Mesenchymal stem cell (in vitro differentiated cells and primary cell): ENCODE measurements around the gene TMEM236.

Experiments used
- DNase-seq: peaks from one replicate; pipeline ENCODE4 v3.0.0-alpha.2; 2013
- H2AFZ ChIP-seq: one replicate; pipeline ENCODE4 v1.6.1; 2013; ENCODE audit warnings: low read depth, mild to moderate bottlenecking, control low read depth, inconsistent platforms, low read length, moderate library complexity
- H2AK5ac ChIP-seq: 2 replicates; pipeline ENCODE4 v1.6.1; 2013; ENCODE audit warnings: low read length, moderate library complexity, mild to moderate bottlenecking, inconsistent platforms; ENCODE audit not compliant: severe bottlenecking
- H2BK120ac ChIP-seq: one replicate; pipeline ENCODE4 v1.6.1; 2013; ENCODE audit warnings: low read depth, mild to moderate bottlenecking, inconsistent platforms, low read length, moderate library complexity
- H2BK12ac ChIP-seq, 2 experiments: one replicate each; pipeline ENCODE4 v1.6.1; 2013; ENCODE audit warnings: inconsistent platforms in 2 of 2, low read length in 2 of 2, mild to moderate bottlenecking in 2 of 2, moderate library complexity in 2 of 2, control low read depth in 1 of 2
- H2BK15ac ChIP-seq: one replicate; pipeline ENCODE4 v1.6.1; 2013; ENCODE audit warnings: mild to moderate bottlenecking, low read depth, inconsistent platforms; ENCODE audit not compliant: poor library complexity, severe bottlenecking
- H2BK5ac ChIP-seq: 2 replicates; pipeline ENCODE4 v1.6.1; 2013; ENCODE audit warnings: low read depth, mild to moderate bottlenecking, low read length, control low read depth, inconsistent platforms; ENCODE audit not compliant: poor library complexity, severe bottlenecking
- H3K14ac ChIP-seq, 2 experiments: one replicate each; pipeline ENCODE4 v1.6.1; 2013; ENCODE audit warnings: inconsistent platforms in 2 of 2, low read length in 2 of 2, control low read depth in 1 of 2, mild to moderate bottlenecking in 1 of 2, moderate library complexity in 1 of 2
- H3K18ac ChIP-seq, 2 experiments: one replicate each; pipeline ENCODE4 v1.6.1; 2013; ENCODE audit warnings: inconsistent platforms in 2 of 2, low read length in 2 of 2, control low read depth in 1 of 2, low read depth in 1 of 2, mild to moderate bottlenecking in 1 of 2
- H3K23ac ChIP-seq, 2 experiments: one replicate each; pipeline ENCODE4 v1.6.1; 2013; ENCODE audit warnings: inconsistent platforms in 2 of 2, low read length in 2 of 2, mild to moderate bottlenecking in 2 of 2, moderate library complexity in 2 of 2, control low read depth in 1 of 2
- H3K27ac ChIP-seq: 2 replicates; pipeline ENCODE4 v1.5.1; 2013; ENCODE audit warnings: mild to moderate bottlenecking, moderate library complexity, low read length, control low read depth, inconsistent platforms; ENCODE audit not compliant: poor library complexity, severe bottlenecking
- H3K27me3 ChIP-seq, 2 experiments: 2 replicates each; pipeline versions ENCODE4 v1.6.1 to v1.7.0; 2013; ENCODE audit warnings: low read length in 2 of 2, mild to moderate bottlenecking in 2 of 2, moderate library complexity in 2 of 2, control low read depth in 1 of 2, inconsistent platforms in 1 of 2; ENCODE audit not compliant: control insufficient read depth in 1 of 2, insufficient read depth in 1 of 2
- H3K36me3 ChIP-seq, 2 experiments: 2 replicates each; pipeline versions ENCODE4 v1.6.1 to v1.7.0; 2013; ENCODE audit warnings: low read length in 2 of 2, control low read depth in 1 of 2, inconsistent platforms in 1 of 2, low read depth in 1 of 2, mild to moderate bottlenecking in 1 of 2; ENCODE audit not compliant: insufficient read depth in 2 of 2, control insufficient read depth in 1 of 2
- H3K4ac ChIP-seq, 2 experiments: one replicate each; pipeline ENCODE4 v1.6.1; 2013; ENCODE audit warnings: inconsistent platforms in 2 of 2, low read length in 2 of 2, mild to moderate bottlenecking in 2 of 2, moderate library complexity in 2 of 2, control low read depth in 1 of 2, low read depth in 1 of 2
- H3K4me1 ChIP-seq: 2 replicates; pipeline ENCODE4 v1.6.1; 2013; ENCODE audit warnings: low read depth, low read length, control low read depth; ENCODE audit not compliant: control insufficient read depth, insufficient read depth
- H3K4me2 ChIP-seq: 2 replicates; pipeline ENCODE4 v1.6.1; 2013; ENCODE audit warnings: low read length, mild to moderate bottlenecking, inconsistent platforms; ENCODE audit not compliant: poor library complexity, severe bottlenecking
- H3K4me3 ChIP-seq, 2 experiments: 2 replicates each; pipeline versions ENCODE4 v1.5.1 to v1.7.0; 2013; ENCODE audit warnings: low read length in 2 of 2, mild to moderate bottlenecking in 2 of 2, control low read depth in 1 of 2, low read depth in 1 of 2; ENCODE audit not compliant: insufficient read depth in 1 of 2
- H3K79me1 ChIP-seq: replicated peaks from 2 replicates; pipeline ENCODE4 v1.6.1; 2013; ENCODE audit warnings: mild to moderate bottlenecking, control low read depth, low read length, inconsistent platforms; ENCODE audit not compliant: poor library complexity, severe bottlenecking
- H3K9ac ChIP-seq: 2 replicates; pipeline ENCODE4 v1.7.0; 2013; ENCODE audit warnings: mild to moderate bottlenecking, low read length, moderate library complexity
- H3K9me3 ChIP-seq: 2 replicates; pipeline ENCODE4 v1.7.0; 2013; ENCODE audit warnings: mild to moderate bottlenecking, low read length; ENCODE audit not compliant: control insufficient read depth
- H4K8ac ChIP-seq: one replicate; pipeline ENCODE4 v1.6.1; 2013; ENCODE audit warnings: inconsistent platforms, mild to moderate bottlenecking, low read length, moderate library complexity
- H4K91ac ChIP-seq: one replicate; pipeline ENCODE4 v1.6.1; 2013; ENCODE audit warnings: mild to moderate bottlenecking, low read length, inconsistent platforms
- WGBS: methylation state at CpG from one replicate; pipeline ENCODE4 v1.1.7; 2013; ENCODE audit warnings: mixed read lengths; 5-methylcytosine and 5-hydroxymethylcytosine counted together

The TMEM236 gene

DNA sequence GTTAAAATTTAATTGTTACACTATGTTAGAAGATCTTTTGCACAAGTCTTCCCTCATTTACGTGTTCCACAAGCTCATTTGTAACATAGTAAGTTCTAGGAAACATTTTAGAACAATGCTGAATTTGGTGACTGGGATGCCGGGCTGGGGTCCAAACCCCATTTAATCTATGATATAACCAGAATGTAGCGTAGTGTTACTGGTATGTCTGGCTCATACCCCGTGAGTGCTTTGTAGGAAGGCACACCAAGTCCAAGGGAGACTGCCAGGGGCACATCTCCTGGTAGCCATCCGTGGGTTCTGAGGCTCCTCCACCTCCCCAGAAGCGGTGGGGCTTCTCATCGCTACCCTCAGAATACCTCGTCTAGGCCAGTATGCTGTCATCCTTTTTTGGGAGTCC is 21.3 kb upstream of the TMEM236 start:
- H2AFZ ChIP-seq = no peak overlapping the region
- no peak overlapping the region for H2AK5ac ChIP-seq
- no peak overlapping the region for H3K9ac ChIP-seq
- H3K4ac ChIP-seq = no peak overlapping the region
- no peak overlapping the region for H3K23ac ChIP-seq
- H3K4me1 ChIP-seq = no peaks in the 10 kb centered on the region
- no peaks in the 10 kb centered on the region for H3K9me3 ChIP-seq
- H3K14ac ChIP-seq = no peak overlapping the region
- no peak for DNase-seq
- H4K8ac ChIP-seq = no peak overlapping the region
- no peak overlapping the region for H3K4me2 ChIP-seq
- no peak overlapping the region for H2BK15ac ChIP-seq
- no peaks in the 10 kb centered on the region for H3K36me3 ChIP-seq
- no peak overlapping the region for H2BK120ac ChIP-seq
- H3K4me3 ChIP-seq = no peak overlapping the region
- no peak overlapping the region for H3K18ac ChIP-seq
- H3K27ac ChIP-seq = no peak overlapping the region
- H4K91ac ChIP-seq = no peak overlapping the region
- H3K27me3 ChIP-seq = no peaks in the 10 kb centered on the region
- no peak overlapping the region for H2BK12ac ChIP-seq
- no peaks in the 10 kb centered on the region for H3K79me1 ChIP-seq
- no peak overlapping the region for H2BK5ac ChIP-seq
- WGBS = 95% methylated on average over 8 of the region's 8 CpGs

DNA sequence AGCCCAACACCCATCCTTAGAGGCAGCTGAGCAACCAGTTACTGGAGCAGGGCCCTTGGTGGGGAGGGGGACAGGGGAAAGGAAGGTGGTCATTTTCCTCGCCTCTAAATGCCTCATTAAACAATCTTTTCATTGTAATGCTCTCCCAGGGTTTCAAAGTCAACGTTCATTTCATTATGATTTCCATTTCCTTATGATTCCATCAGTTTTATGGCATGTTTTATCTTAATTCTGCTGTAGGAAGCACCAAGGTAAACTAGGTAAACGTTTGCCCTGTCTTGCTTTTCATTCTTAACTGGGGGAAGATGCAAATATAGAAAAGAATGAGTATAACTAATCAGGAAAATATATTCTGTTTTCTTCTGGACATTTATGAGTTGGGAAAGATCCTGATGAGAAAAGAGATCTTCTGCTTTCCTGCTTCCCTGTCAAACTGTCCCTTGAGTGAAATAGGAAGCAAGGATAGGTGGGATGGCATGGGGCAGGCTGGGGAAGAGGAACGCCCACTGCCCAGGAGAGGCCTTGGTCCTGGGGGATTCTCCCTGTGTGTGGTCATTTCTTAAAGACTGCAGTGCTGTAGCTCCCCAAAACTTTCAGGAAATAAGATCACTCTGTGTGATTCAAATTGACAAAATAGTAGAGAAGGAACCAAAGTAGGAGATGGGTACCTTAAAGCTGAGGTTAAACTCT is 20.5 kb upstream of the TMEM236 start:
- DNase-seq = no peak
- H2AFZ ChIP-seq = no peak overlapping the region
- H2BK5ac ChIP-seq = no peak overlapping the region
- no peak overlapping the region for H3K4ac ChIP-seq
- no peak overlapping the region for H3K14ac ChIP-seq
- no peak overlapping the region for H3K18ac ChIP-seq
- no peak overlapping the region for H3K27ac ChIP-seq
- H3K9me3 ChIP-seq = no peaks in the 10 kb centered on the region
- H2BK120ac ChIP-seq = no peak overlapping the region
- no peak overlapping the region for H2BK15ac ChIP-seq
- no peak overlapping the region for H3K4me2 ChIP-seq
- no peaks in the 10 kb centered on the region for H3K4me1 ChIP-seq
- no peak overlapping the region for H2BK12ac ChIP-seq
- 80% methylated on average over 2 of the region's 4 CpGs for WGBS
- no peak overlapping the region for H4K91ac ChIP-seq
- no peak overlapping the region for H3K4me3 ChIP-seq
- H2AK5ac ChIP-seq = no peak overlapping the region
- H4K8ac ChIP-seq = no peak overlapping the region
- no peak overlapping the region for H3K23ac ChIP-seq
- H3K36me3 ChIP-seq = no peaks in the 10 kb centered on the region
- H3K9ac ChIP-seq = no peak overlapping the region
- H3K27me3 ChIP-seq = no peaks in the 10 kb centered on the region
- no peaks in the 10 kb centered on the region for H3K79me1 ChIP-seq

DNA sequence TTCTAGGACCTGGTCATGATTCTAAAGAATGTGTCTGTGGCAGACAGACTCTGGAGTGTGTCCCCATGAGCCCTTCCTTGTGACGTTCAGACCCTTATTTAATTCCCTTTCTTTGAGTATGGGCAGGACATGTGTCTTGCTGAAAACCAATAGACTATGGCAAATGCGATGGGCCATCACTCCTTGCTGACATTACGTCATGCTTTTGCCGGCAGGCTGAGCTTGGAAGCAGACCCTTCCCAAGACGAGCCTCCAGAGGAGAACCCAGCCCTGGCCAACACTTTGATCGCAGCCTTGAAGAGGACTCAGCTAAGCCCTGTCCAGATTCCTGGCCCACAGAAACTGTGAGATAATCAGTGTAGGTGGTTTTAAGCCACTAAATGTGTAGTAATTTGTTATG is 18.4 kb upstream of the TMEM236 start:
- H3K4ac ChIP-seq = no peak overlapping the region
- H3K4me2 ChIP-seq = no peak overlapping the region
- no peak overlapping the region for H3K4me3 ChIP-seq
- no peaks in the 10 kb centered on the region for H3K36me3 ChIP-seq
- no peak overlapping the region for H2BK5ac ChIP-seq
- H2BK120ac ChIP-seq = no peak overlapping the region
- no peak overlapping the region for H4K91ac ChIP-seq
- 97% methylated on average over 6 of the region's 6 CpGs for WGBS
- no peak overlapping the region for H2AK5ac ChIP-seq
- no peak overlapping the region for H3K27ac ChIP-seq
- H3K9me3 ChIP-seq = no peaks in the 10 kb centered on the region
- no peak overlapping the region for H2BK12ac ChIP-seq
- H3K23ac ChIP-seq = no peak overlapping the region
- no peak overlapping the region for H3K18ac ChIP-seq
- H2BK15ac ChIP-seq = no peak overlapping the region
- no peak overlapping the region for H3K14ac ChIP-seq
- H4K8ac ChIP-seq = no peak overlapping the region
- no peak overlapping the region for H3K9ac ChIP-seq
- no peak overlapping the region for H2AFZ ChIP-seq
- H3K4me1 ChIP-seq = no peaks in the 10 kb centered on the region
- no peak for DNase-seq
- no peaks in the 10 kb centered on the region for H3K79me1 ChIP-seq
- no peaks in the 10 kb centered on the region for H3K27me3 ChIP-seq

DNA sequence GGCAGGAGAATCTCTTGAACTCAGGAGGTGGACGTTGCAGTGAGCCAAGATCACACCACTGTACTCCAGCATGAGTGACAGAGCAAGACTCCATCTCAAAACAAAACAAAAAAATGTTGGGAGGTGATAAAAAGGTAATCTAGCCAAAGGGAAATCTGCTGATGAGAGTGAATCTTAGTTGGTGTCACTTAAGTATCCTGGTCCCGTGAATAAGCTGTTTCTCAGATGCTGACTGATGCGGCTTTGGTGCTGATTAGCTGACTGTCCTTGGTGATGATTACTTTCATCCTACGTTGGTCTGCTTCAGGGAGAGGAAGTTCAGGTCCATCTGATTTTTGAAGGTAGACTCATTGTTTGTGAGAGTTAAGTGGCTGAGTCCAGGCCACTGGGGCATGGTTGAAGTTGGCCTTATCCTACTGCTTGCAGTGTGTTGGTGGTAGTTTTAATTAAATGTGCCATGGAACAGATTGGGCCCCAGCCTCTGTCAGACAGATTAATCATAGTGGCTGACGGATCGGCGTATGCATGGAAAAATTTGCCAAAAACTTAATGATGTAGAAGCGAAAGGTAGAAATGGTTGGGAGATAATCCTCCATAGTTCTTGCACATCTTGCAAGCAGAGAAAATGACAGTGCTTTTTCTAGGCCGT is 17.4 kb upstream of the TMEM236 start:
- Histone ChIP-seq H2BK5ac (no peak overlapping the region), H2BK120ac (no peak overlapping the region), H3K79me1 (no peaks in the 10 kb centered on the region), H3K14ac (no peak overlapping the region), H3K4ac (no peak overlapping the region), H3K9ac (no peak overlapping the region), H3K4me1 (no peaks in the 10 kb centered on the region), H3K23ac (no peak overlapping the region), H3K9me3 (no peaks in the 10 kb centered on the region), H3K4me2 (no peak overlapping the region), H4K8ac (no peak overlapping the region), H3K4me3 (no peak overlapping the region), H2AFZ (no peak overlapping the region), H3K27ac (no peak overlapping the region), H3K18ac (no peak overlapping the region), H2AK5ac (no peak overlapping the region), H3K36me3 (no peaks in the 10 kb centered on the region), H2BK15ac (no peak overlapping the region), H2BK12ac (no peak overlapping the region), H4K91ac (no peak overlapping the region), H3K27me3 (no peaks in the 10 kb centered on the region)
- no peak for DNase-seq
- WGBS = 89% methylated on average over 9 of the region's 9 CpGs
